ENCODE data around the gene RPL3.
A peak's percentile ranks its signal among the peaks of the same experiment; 100 is the strongest.

The RPL3 gene

GRCh38 chr22:39316440-39317083 is 2.9 kb downstream of the RPL3 start:
- DNase-seq = peak; percentile 74

- DNase-seq = no peak
Measured at GRCh38 chr22:39315389-39315788, 4.0 kb downstream of the RPL3 start.

GRCh38 chr22:39314251-39314971 is 5.0 kb downstream of the RPL3 start:
- no peak for DNase-seq

- no peak for DNase-seq
Measured at GRCh38 chr22:39313258-39314001, 6.0 kb downstream of the RPL3 start.

- DNase-seq = no peak
Measured at GRCh38 chr22:39312410-39312809, 7.0 kb downstream of the RPL3 start.

DNA sequence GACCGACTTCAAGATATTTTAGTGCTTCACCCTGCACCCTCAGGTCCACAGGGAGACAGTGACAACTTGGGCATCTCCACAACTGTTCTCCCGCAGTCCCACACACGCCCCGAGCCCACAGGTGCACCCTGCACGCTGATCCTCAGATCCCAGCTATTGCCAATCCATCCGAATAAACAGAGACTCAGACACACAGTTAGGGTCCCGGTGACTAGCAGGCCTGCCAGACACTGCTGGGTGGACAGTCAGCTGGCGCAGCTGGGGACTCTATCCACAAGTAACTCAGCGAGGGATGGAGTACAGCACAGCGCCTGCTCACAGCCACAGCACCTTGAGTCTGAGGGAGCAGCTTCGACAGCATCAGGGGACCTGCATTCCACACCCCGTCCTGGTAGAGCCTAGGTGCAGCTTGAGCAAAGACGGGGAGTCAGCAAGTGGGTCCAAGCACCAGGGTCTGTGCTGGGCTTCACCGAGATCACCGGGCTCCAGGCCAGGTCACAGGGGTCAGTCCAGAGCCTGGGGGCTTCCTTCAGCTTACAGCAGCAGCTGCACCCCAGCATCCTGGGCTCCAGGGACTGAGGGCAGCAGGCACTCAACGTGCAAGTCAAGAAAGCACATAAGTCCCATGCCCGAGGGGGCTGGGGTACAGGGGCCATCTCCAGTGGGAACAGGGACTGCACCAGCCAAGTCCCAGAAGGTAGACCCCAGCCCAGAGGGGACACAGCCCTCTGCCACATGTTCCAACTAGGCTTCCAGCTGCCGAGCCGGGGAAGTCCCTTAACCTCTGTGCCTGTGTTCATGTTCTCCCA is 7.6 kb downstream of the RPL3 start:
- DNase-seq = no peak

- DNase-seq = no peak
Measured at GRCh38 chr22:39309881-39310714, 9.3 kb downstream of the RPL3 start.

GRCh38 chr22:39309364-39309861 is 10.0 kb downstream of the RPL3 start:
- no peak for DNase-seq

GRCh38 chr22:39308614-39309363 is 10.6 kb downstream of the RPL3 start:
- peak; percentile 63 for DNase-seq

DNA sequence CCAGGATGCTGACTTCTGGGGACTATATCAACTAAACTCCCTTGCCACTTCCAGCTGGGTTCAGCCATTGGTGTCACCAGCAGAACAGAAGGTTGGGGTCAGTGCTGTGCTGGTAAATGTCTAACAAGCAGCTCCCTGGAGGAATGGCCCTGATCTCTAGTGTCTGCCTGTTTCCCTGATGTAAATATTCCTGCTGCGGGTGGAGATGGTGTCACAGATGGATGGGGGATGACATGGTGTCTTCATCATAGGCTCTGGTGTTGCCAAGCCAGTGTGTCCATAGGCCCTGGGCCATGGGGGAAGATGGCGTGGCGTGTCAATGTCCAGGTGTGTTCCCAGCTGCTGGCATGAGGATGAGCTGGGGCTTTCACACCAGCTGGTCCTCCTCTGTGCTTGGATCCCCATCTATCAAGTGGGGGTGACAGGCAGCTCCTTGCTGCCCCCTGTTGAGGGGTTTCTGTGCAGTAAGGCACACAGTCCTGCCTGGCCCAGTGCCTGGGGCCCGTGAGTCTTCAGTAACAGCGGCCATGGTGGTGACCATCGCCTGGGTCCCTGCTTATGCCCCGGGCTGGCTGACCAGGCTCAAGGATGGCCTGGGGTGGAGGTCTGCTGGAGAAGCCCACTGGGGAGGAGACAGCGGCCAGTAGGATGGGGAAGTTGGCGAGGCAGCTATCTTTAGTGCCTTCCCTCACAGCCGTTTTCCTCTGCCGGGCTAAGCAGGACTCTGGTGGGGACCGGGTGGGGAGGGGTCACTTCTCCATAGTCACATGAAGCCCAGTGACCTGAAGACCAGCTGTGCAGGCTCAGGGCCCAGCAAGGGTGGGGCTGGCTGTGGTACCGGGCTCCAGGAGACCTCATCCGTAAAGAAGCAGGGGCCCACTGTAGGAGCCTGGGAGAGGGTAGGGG is 12.7 kb downstream of the RPL3 start:
- DNase-seq = peak; percentile 48

- DNase-seq = no peak
Measured at GRCh38 chr22:39303892-39304671, 15.3 kb downstream of the RPL3 start.

GRCh38 chr22:39303358-39303757 is 16.1 kb downstream of the RPL3 start:
- no peak for DNase-seq

DNA sequence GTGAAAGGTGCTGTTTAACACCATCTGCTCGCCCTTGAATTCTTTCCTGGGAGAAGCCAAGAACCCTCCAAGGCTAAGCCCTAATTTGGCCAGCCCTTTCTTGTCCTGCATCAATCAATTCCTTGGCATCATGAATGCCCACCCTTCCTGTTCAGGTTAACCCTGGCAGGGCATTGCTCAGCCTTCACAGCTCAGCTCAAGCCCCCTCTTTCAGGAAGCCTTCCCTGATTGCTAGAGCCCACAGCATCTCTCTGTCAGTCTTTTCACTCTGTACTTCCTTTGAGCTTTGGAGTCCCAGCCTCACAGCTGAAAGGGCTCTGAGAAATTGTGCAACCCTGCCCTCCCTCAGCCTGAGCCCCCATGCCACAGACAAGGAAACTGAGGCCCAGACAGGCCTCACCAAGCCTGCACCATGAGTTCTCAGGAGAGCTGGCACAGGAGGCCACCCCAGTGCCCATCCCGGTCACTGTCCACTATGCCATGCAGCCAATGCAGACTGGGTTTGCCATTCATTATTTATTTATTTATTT is 16.9 kb downstream of the RPL3 start:
- DNase-seq = no peak

GRCh38 chr22:39301926-39302325 is 17.5 kb downstream of the RPL3 start:
- DNase-seq = no peak

- no peak for DNase-seq
Measured at GRCh38 chr22:39301108-39301507, 18.3 kb downstream of the RPL3 start.

- peak; percentile 56 for DNase-seq
Measured at GRCh38 chr22:39300186-39300830, 19.1 kb downstream of the RPL3 start.

DNA sequence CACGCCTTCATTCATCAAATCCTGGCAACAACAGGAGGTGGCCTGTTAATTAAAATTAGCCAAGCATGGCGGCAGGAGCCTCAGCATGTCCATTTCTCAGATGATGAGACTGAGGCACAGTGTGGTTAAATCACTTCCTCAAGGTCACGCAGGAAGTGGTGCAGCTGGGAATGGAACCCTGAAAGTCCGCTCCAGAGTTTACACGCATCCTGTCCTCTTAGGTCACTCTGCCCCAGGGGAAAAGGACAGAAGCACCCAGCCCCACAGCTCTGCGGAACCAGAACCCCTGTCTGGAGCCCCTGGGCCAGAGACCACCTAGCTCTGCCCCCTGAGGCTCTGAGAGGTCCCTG is 19.6 kb downstream of the RPL3 start:
- no peak for DNase-seq

DNA sequence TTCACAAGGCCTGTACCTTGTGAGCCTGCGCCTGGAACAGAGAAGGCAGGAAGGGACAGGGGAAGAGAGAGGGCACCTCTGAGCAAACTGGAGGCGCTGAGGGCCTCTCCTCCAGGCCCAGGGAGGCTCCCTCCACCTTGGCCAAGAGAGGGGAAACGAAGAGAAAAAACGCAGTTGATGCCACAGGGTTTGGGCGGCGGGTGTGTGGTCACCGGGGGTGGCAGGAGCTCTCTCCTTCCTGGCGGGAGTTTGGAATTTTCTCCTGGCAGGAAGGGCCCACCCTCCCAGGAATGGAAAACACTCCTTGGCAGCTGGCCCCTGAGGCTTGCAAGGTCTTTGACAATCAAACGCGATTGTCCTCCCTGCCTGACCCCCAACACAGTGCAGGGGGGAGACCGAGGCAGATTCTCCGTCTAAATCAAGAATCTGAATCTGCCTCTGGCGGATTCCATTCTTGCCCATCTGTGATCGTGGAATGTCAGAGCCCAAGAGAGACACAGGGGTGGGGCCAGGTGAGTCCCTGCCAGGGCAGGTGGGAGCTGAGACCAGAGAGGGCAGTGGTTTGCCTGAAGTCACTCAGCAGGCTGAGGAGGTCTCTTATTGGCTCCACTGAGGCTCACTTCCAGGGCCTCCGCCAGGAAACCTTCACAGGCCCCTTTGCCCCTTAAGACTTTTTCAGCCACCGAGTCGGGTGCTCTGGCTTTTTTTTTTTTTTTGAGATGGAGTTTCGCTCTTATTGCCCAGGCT is 21.0 kb downstream of the RPL3 start:
- no peak for DNase-seq

Data from CD4-positive, alpha-beta T cell treated with Interferon gamma for 1 hour (primary cell).